K562 (cell line): ENCODE results near the gene NSUN3. TPM values are rescaled to one million over a fixed set of nuclear protein-coding genes. Genes with fewer than 3 reads are reported as not detected.

Source experiments
- ATAC-seq: fragments of 200-7000 bp; cut with Tn5 transposase; 3 replicates; pipeline ENCODE4 v1.9.1; 2020; ENCODE audit warnings: moderate library complexity
- BruUV-seq: library from RNA; stranded (reverse); fragments of 400-500 nt; replicated peaks from 2 replicates; lab custom pipeline; 2021; lab: Mats Ljungman, UMichigan
- CTCF ChIA-PET: fragments of 300-600 bp; formaldehyde crosslinking; extraction: SDS; loops from one replicate; lab custom pipeline; 2021; ENCODE audit warnings: low intra/inter-chr PET ratio; lab: Yijun Ruan, JAX
- POLR2A ChIA-PET: fragments of 300-600, 350-650 bp; sonication (Branson Sonifier 250); formaldehyde crosslinking; extraction: SDS; loops from one replicate; lab custom pipeline; 2021; ENCODE audit warnings: antibody characterized with exemption, inconsistent platforms; lab: Yijun Ruan, JAX
- DNase-seq, 4 experiments: peaks; one replicate each; pipeline versions ENCODE4 v3.0.0 to v3.0.0-alpha.2; 2011 to 2018; ENCODE audit warnings: low spot score in 3 of 4, mixed read lengths in 3 of 4; ENCODE audit errors: extremely low read depth in 1 of 4
- FAIRE-seq: peaks from 2 replicates; lab custom pipeline; 2011; peaks lifted over from hg19 to GRCh38; lab: Jason Lieb, UNC
- H2AFZ ChIP-seq: 2 replicates; pipeline ENCODE4 v1.6.0; 2011; ENCODE audit warnings: low read depth, low read length, control low read depth, inconsistent platforms
- H3K27ac ChIP-seq: fragments of 200-600 bp; 3 replicates; pipeline ENCODE4 v1.8.0; 2011; ENCODE audit warnings: low read depth, mild to moderate bottlenecking, control low read depth, inconsistent platforms, low read length, moderate library complexity, mixed read lengths; ENCODE audit errors: extremely low read depth
- H3K27me3 ChIP-seq, 2 experiments: fragments of 300-600 bp in 1 of 2; 2 replicates in 1 of 2; 3 replicates in 1 of 2; pipeline versions ENCODE4 v1.6.0 to v1.8.0; 2011; ENCODE audit warnings: inconsistent platforms in 2 of 2, low read length in 2 of 2, mild to moderate bottlenecking in 1 of 2, mixed read lengths in 1 of 2, moderate library complexity in 1 of 2; ENCODE audit not compliant: control insufficient read depth in 2 of 2, insufficient read depth in 2 of 2
- H3K36me3 ChIP-seq: fragments of 300-600 bp; 3 replicates; pipeline ENCODE4 v1.8.0; 2011; ENCODE audit warnings: mild to moderate bottlenecking, low read length, inconsistent platforms; ENCODE audit not compliant: control insufficient read depth, insufficient read depth
- H3K4me1 ChIP-seq, 2 experiments: fragments of 200-600 bp in 1 of 2; replicated peaks in 1 of 2; 2 replicates in 1 of 2; 3 replicates in 1 of 2; pipeline versions ENCODE4 v1.5.1 to v1.8.0; 2011; ENCODE audit warnings: inconsistent platforms in 2 of 2, low read length in 2 of 2, mild to moderate bottlenecking in 1 of 2, mixed read lengths in 1 of 2, moderate library complexity in 1 of 2; ENCODE audit not compliant: control insufficient read depth in 2 of 2, insufficient read depth in 2 of 2
- H3K4me2 ChIP-seq: 2 replicates; pipeline ENCODE4 v1.6.1; 2011; ENCODE audit warnings: low read length, control low read depth, inconsistent platforms, mixed read lengths; ENCODE audit not compliant: insufficient read depth
- H3K4me3 ChIP-seq: fragments of 200-600 bp; sonication (generic), shearing (Covaris generic); 2 replicates; pipeline ENCODE4 v1.5.1; 2016; ENCODE audit warnings: control low read depth, inconsistent platforms
- H3K79me2 ChIP-seq: fragments of 200-600 bp; 3 replicates; pipeline ENCODE4 v1.8.0; 2011; ENCODE audit warnings: low read length, inconsistent platforms; ENCODE audit not compliant: control insufficient read depth, insufficient read depth
- H3K9ac ChIP-seq, 2 experiments: 2 replicates each; pipeline versions ENCODE4 v1.6.0 to v1.6.1; 2011; ENCODE audit warnings: low read depth in 2 of 2, low read length in 2 of 2, control low read depth in 1 of 2, inconsistent platforms in 1 of 2, mild to moderate bottlenecking in 1 of 2, mixed read lengths in 1 of 2; ENCODE audit not compliant: insufficient read depth in 1 of 2
- H3K9me1 ChIP-seq: one replicate; pipeline ENCODE4 v1.6.0; 2011; ENCODE audit warnings: inconsistent platforms, mild to moderate bottlenecking, low read length, moderate library complexity; ENCODE audit not compliant: control insufficient read depth, insufficient read depth
- H3K9me3 ChIP-seq: replicated peaks from 2 replicates; pipeline ENCODE4 v1.5.1; 2011; ENCODE audit warnings: low read depth, low read length, inconsistent platforms; ENCODE audit not compliant: control insufficient read depth, insufficient read depth
- H4K20me1 ChIP-seq: replicated peaks from 2 replicates; pipeline ENCODE4 v1.6.1; 2011; ENCODE audit warnings: low read length, inconsistent platforms, mixed read lengths; ENCODE audit not compliant: control insufficient read depth, insufficient read depth
- ATF3 ChIP-seq, 2 experiments: fragments of 450-650 bp in 1 of 2; sonication (generic) in 1 of 2; formaldehyde crosslinking in 1 of 2; IDR thresholded peaks in 1 of 2; conservative IDR thresholded peaks in 1 of 2; 2 replicates each; pipeline versions ENCODE4 v1.6.1 to v1.8.1; 2016 to 2023; ENCODE audit warnings: mild to moderate bottlenecking in 2 of 2, moderate library complexity in 2 of 2, inconsistent platforms in 1 of 2, missing genetic modification reagents in 1 of 2
- CTCF ChIP-seq, 3 experiments: IDR thresholded peaks in 2 of 3; conservative IDR thresholded peaks in 1 of 3; 2 replicates each; pipeline ENCODE4 v1.5.1; 2011 to 2012; ENCODE audit warnings: low read length in 3 of 3, mild to moderate bottlenecking in 3 of 3, control low read depth in 2 of 3, improper control_type of control experiment in 1 of 3, inconsistent platforms in 1 of 3, low read depth in 1 of 3, mixed read lengths in 1 of 3, moderate library complexity in 1 of 3; ENCODE audit not compliant: insufficient read depth in 2 of 3
- DNMT1 ChIP-seq: fragments of 450-650 bp; IDR thresholded peaks from 2 replicates; pipeline ENCODE4 v1.6.1; 2016; ENCODE audit warnings: antibody characterized with exemption, mild to moderate bottlenecking
- DPF2 ChIP-seq: fragments of 450-650 bp; IDR thresholded peaks from 2 replicates; pipeline ENCODE4 v1.6.1; 2016
- ELK1 ChIP-seq: sonication (generic); formaldehyde crosslinking; IDR thresholded peaks from 2 replicates; pipeline ENCODE4 v1.8.1; 2022; ENCODE audit warnings: missing genetic modification reagents
- ESRRA ChIP-seq: fragments of 450-650 bp; IDR thresholded peaks from 2 replicates; pipeline ENCODE4 v1.6.1; 2014; ENCODE audit warnings: low read depth, mild to moderate bottlenecking, moderate library complexity, borderline replicate concordance
- ETV6 ChIP-seq, 3 experiments: fragments of 150-350 bp in 1 of 3; sonication (generic) in 1 of 3; formaldehyde crosslinking in 1 of 3; IDR thresholded peaks; 2 replicates each; pipeline versions ENCODE4 v1.6.1 to v1.8.0; 2014 to 2022; ENCODE audit warnings: borderline replicate concordance in 2 of 3, low read depth in 2 of 3, antibody characterized with exemption in 1 of 3, low read length in 1 of 3, mild to moderate bottlenecking in 1 of 3, missing genetic modification reagents in 1 of 3
- FOXJ2 ChIP-seq: fragments of 200-800 bp; sonication (Bioruptor generic); IDR thresholded peaks from 2 replicates; pipeline ENCODE4 v1.6.1; 2016; ENCODE audit warnings: missing genetic modification characterization, missing compliant biosample characterization
- GMEB1 ChIP-seq: fragments of 250-450 bp; sonication (Bioruptor Pico); IDR thresholded peaks from 2 replicates; pipeline ENCODE4 v1.4.0; 2020; ENCODE audit warnings: mild to moderate bottlenecking
- IRF2 ChIP-seq: sonication (generic); formaldehyde crosslinking; IDR thresholded peaks from 2 replicates; pipeline ENCODE4 v1.8.1; 2022; ENCODE audit warnings: mild to moderate bottlenecking, missing genetic modification reagents
- MECOM ChIP-seq: fragments of 250-450 bp; sonication (Bioruptor Pico); IDR thresholded peaks from 2 replicates; pipeline ENCODE4 v1.8.0; 2022; ENCODE audit warnings: inconsistent platforms
- NFE2 ChIP-seq: IDR thresholded peaks from 2 replicates; pipeline ENCODE4 v1.6.1; 2014; ENCODE audit warnings: antibody characterized with exemption, low read depth
- RBM15 ChIP-seq: fragments of 200-400 bp; formaldehyde crosslinking; IDR thresholded peaks from 2 replicates; pipeline ENCODE4 v1.6.1; 2018; ENCODE audit warnings: mild to moderate bottlenecking, low read length, moderate library complexity; ENCODE audit not compliant: insufficient read depth
- SIN3B ChIP-seq: fragments of 450-650 bp; IDR thresholded peaks from 2 replicates; pipeline ENCODE4 v1.6.1; 2017; ENCODE audit warnings: low read depth, mild to moderate bottlenecking, moderate library complexity
- TBP ChIP-seq: optimal IDR thresholded peaks from 2 replicates; pipeline ENCODE3; 2011; ENCODE audit warnings: low read depth, low read length, improper control_type of control experiment
- THRAP3 ChIP-seq: fragments of 450-650 bp; IDR thresholded peaks from 2 replicates; pipeline ENCODE4 v1.6.1; 2016; ENCODE audit warnings: mild to moderate bottlenecking, inconsistent platforms, borderline replicate concordance
- WGBS: fragments of 100-300 bp; shearing (Covaris generic); methylation state at CpG from one replicate; pipeline ENCODE4 v1.1.6; 2016; ENCODE audit warnings: low coverage, mixed read lengths; ENCODE audit not compliant: insufficient coverage; ENCODE audit errors: missing lambda C conversion rate; 5-methylcytosine and 5-hydroxymethylcytosine counted together
- in situ Hi-C: fragments of 300-500 bp; cut with MboI; formaldehyde crosslinking; loops from 4 replicates; pipeline ENCODE4 v1.15.0; 2018; ENCODE audit warnings: inconsistent platforms, mixed read lengths
- intact Hi-C: fragments of 100-400 bp; cut with micrococcal nuclease; formaldehyde crosslinking; loops from 2 replicates; pipeline ENCODE4 v1.14.2; 2022
- polyA plus RNA-seq, 8 experiments: library from polyadenylated mRNA; depleted of rRNA in 4 of 8; stranded (reverse) in 5 of 8; unstranded in 3 of 8; fragments of >200 nt; fragmentation: Nextera tagmentation in 2 of 8; fragmentation: Illumina TruSeq in 1 of 8; extraction: Ambion mirVana in 2 of 8; extraction: Trizol in 1 of 8; gene quantifications; 2 replicates each; pipeline versions ENCODE4 v1.2.1 to v1.2.3, GENCODE V29; 2011 to 2014; ENCODE audit warnings: inconsistent platforms in 1 of 8, missing spikeins in 1 of 8
- total RNA-seq, 7 experiments: library from RNA; depleted of rRNA in 6 of 7; stranded (reverse); fragments of >200 nt in 6 of 7; fragmentation: Illumina TruSeq in 2 of 7; extraction: Trizol in 2 of 7; gene quantifications; 2 replicates each; pipeline versions ENCODE4 v1.2.1 to v1.2.3, GENCODE V29; 2011 to 2021; ENCODE audit warnings: low replicate concordance in 1 of 7

Gene NSUN3
- total and polyA plus RNA-seq, 9 of the 15 experiments (the other 6 are each of a cell fraction or from before 2014, with no cell fraction given): 4.4 to 12.3 (median 7.6) TPM

- no TSS peak for BruUV-seq
- in situ Hi-C loops: no loop called here
- TF ChIP-seq SIN3B: no peak
- no peak for TF ChIP-seq DNMT1
- no peak for TF ChIP-seq ETV6 (IDR thresholded peaks at IDR 0.05; ENCODE audit: borderline replicate concordance in 1 of 2, low read depth in 2 of 2, low read length in 1 of 2)
- no peak for TF ChIP-seq ETV6 (CRISPR knock-in tag; IDR thresholded peaks at IDR 0.05; ENCODE audit: borderline replicate concordance)
- TF ChIP-seq THRAP3: no peak
- TF ChIP-seq FOXJ2: no peak
- TF ChIP-seq ATF3 (IDR thresholded peaks at IDR 0.05): no peak
- no peak for TF ChIP-seq ATF3 (CRISPR knock-in tag; conservative IDR thresholded peaks at IDR 0.05)
- no peak for TF ChIP-seq CTCF (IDR thresholded peaks at IDR 0.05 in 2 of 3, conservative IDR thresholded peaks at IDR 0.05 in 1 of 3; ENCODE audit: insufficient read depth in 2 of 3, low read depth in 1 of 3, low read length in 3 of 3)
- TF ChIP-seq DPF2: no peak
- TF ChIP-seq ESRRA: no peak
- no peak for TF ChIP-seq NFE2
- TF ChIP-seq ELK1 (CRISPR knock-in tag): no peak
- TF ChIP-seq RBM15: no peak
- TF ChIP-seq IRF2 (CRISPR knock-in tag): no peak
- no peak for TF ChIP-seq MECOM
- no peak for TF ChIP-seq TBP
- no peak for TF ChIP-seq GMEB1 (CRISPR knock-in tag)
- Histone ChIP-seq H3K9me1 (no peaks in the 10 kb centered on the region), H3K9ac (no peak overlapping the region), H3K27ac (no peak overlapping the region), H3K79me2 (no peaks in the 10 kb centered on the region), H4K20me1 (no peaks in the 10 kb centered on the region), H2AFZ (no peak overlapping the region), H3K9me3 (no peaks in the 10 kb centered on the region), H3K4me3 (no peak overlapping the region), H3K27me3 (no peaks in the 10 kb centered on the region), H3K36me3 (peaks cover 14% of the 10 kb centered on the region; the same call in 1 of the 3 replicates), H3K4me2 (no peak overlapping the region), H3K4me1 (no peaks in the 10 kb centered on the region)
- ATAC-seq (peak; percentile 60), DNase-seq (no peak), FAIRE-seq (peak; percentile 15)
- ChIA-PET POLR2A (no interaction called here), CTCF (no interaction called here)
- WGBS: 61% methylated on average over 2 of the region's 3 CpGs
- intact Hi-C loops: no loop called here
These were observed 35.6 kb downstream of the NSUN3 start for GRCh38 chr3:94098452-94098851.
